Measurements from ENCODE around the gene SGMS2.

DNA sequence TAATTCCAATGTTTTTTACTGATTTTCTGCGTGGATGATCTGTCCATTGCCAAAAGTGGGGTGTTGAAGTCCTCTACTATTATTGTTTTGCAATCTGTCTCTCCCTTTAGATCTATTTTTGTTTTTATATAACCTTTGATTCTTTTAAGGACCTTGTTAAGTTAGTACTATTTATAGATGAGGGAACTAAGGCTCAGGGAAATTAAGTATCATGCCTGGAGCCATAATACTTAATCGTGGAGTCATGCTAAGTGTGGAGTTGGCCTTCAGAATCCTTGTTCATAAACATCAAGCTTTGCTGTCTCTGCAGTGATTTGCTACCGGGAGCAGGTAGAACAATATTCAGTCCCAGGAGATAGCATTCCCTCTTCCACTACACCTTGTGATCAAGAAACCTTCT, 31.0 kb downstream of the SGMS2 start:
- TF ChIP-seq POLR2AphosphoS5 (IDR thresholded peaks at IDR 0.05; ENCODE audit: low read depth, low read length) (no peak), SPI1 (IDR thresholded peaks at IDR 0.05; ENCODE audit: low read depth, low read length) (no peak), POLR2A (IDR thresholded peaks at IDR 0.05; ENCODE audit: low read depth, low read length) (no peak), POU2F2 (IDR thresholded peaks at IDR 0.05; ENCODE audit: low read depth, low read length) (no peak), TAF1 (IDR thresholded peaks at IDR 0.05; ENCODE audit: low read depth, low read length) (no peak)
